ENCODE data around the gene SLC25A33.
A peak's percentile ranks its signal among the peaks of the same experiment; 100 is the strongest.
"Not testable (repeated sequence)": the region's sequence is repeated elsewhere in the genome, so short reads cannot be mapped to it uniquely, and the experiment has no call there.

SLC25A33 gene

DNA sequence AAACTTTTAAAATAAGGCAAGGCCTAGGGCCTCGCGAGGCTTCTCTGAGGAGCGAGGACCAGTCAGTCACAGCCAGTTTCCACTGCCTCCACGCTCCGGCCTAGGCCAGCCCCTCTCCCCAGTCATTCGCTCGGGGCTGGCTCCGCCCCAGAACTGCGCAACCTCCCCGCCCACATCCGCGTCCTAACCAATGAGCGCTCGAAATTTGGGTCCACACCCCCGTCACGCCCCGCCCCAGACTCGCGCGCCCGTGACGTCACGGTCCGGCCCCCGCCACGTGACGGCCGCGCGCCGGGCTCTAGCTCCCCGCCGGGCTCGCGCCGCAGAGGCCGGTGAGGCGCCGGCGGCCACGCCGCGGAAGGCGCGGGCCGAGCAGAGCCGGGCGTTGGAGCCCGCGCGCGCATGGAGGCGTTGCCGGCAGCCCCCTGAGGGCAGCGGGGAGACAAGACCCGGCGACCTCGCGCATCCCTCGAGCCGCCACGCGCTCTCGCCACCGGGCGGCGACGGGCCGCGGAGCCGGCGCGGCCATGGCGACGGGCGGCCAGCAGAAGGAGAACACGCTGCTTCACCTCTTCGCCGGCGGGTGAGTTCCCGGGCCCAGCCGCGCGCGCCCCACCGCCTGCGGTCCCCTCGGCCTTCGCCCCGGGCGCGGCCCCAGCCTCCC is at the start of gene SLC25A33:
TSS of gene SLC25A33 (plus strand) at position 301 of the 664 bp plus-strand sequence. CDS start at position 528, 227 bp downstream.
- peak; percentile 99 for DNase-seq

- peak; percentile 89 for DNase-seq
These were observed 48.5 kb upstream of the SLC25A33 start for GRCh38 chr1:9490605-9491339.

GRCh38 chr1:9493326-9493725 is 45.9 kb upstream of the SLC25A33 start:
- DNase-seq = no peak

DNA sequence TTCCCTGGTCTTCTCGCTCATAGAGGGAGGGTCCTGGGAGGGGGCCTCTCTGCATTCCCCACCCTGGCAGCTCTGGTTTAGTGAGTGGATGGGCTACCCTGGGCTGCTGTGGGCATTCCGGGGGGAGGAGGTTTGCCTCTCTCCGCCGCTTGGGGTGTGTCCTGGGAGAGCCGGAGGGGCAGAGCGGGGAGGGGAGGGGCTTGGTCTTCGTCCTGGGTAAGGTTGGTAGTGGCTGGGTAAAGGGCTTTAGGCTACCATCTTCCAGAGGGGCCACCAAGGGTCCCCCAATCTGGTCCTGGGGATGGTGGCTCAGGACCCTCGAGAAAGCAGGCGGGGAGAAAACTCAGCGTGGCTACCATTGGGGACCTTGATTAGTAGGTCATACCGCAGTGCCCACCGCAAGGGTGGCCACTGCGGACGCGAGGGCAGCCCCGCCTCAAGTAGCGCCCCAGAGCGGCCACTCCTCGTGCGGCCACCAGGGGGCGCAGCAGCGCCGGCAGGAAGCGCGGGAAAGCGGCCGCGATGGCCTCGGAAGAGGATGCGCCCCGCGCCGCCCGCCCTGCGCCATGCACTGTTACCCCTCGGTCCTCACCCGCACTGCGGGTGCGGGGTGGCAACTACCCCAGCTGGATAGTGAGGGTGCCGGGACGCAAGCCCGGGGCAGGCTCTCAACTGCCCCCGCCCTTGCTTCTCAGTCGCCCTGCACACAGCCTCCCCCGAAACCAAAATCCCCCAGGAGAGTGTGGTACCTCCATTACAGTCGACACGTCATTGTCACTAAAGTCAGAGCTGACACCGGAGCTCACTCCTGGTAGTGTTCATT is 44.1 kb upstream of the SLC25A33 start:
- peak; percentile 73 for DNase-seq

- DNase-seq = no peak
These were observed 43.4 kb upstream of the SLC25A33 start for GRCh38 chr1:9495854-9496374.

DNA sequence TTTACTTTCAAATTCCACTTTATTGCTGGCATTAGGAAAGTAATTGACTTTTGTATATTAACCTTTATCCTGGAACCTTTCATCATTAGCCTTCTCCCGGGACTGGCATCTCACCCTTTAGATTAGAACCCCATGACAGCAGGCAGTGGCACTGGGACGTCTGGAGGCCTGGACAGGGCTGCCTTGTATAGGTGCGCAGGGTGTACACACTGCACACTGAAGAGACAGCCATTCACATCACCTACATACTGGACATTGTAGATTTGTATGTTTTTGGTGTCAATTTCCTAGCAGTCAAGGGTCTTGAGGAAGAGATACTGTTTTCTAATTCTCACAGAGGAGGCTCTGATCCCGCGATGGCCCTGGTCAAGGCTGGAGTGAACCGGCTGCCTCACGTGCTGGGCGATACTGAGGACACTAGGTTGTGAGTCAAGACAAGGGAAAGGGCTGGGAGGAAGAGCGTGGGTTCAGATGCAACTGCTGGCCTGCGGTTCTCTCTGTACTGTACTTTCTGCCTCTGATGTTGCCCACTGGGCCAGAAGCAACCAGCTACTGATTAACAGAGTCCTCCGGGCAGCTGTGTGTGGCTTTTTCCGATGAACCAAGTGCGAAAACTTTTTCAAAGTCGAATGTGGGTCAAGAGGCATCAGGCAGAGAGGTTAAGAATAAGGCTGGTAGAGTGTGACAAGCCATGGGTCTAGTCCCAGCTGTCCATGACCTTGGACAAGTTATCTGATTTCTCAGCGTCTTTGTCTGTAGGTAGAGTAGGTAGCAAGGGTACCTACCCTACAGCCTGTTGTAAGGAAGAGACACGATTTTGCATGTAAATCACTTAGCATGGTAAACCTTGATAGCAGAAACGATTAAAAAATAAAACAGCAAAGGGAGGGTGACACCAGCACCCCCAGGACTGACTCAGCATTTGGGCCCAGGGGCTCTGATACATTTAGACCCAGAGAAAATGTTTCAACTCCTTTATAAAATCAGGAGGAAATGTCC is 38.2 kb upstream of the SLC25A33 start:
- DNase-seq = no peak

DNA sequence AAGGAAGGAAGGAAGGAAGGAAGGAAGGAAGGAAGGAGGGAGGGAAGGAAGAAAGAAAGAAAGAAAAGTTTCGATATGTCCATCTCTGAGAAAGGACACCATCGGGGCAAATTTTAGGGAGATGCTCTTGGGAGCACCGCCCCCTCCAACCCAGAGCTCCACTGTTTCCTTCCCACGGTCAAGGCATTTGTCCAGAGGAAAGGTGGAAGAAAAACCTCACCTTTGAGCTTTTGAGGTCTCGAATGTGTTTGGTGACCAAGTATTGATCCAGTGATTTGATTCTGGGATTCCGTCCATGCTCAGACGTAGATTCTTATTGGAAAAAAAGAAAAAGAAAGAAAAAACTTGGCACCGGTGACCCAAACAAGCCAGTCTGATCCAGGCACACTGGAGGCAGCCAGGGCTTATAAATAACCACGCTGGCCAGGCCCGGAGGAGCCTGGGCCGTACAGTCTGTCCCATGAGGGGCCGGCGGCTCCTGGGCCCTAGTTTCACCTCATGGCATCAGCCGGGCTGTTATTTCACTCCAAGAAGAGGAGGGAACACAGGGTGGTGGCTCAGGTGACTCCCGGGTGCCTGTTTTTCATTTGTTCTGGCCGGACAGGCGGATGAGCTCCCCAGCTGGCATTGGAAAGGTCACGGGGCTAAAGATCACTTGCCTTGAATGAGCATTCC is 36.1 kb upstream of the SLC25A33 start:
- no peak for DNase-seq

GRCh38 chr1:9505143-9505542 is 34.1 kb upstream of the SLC25A33 start:
- DNase-seq = no peak

DNA sequence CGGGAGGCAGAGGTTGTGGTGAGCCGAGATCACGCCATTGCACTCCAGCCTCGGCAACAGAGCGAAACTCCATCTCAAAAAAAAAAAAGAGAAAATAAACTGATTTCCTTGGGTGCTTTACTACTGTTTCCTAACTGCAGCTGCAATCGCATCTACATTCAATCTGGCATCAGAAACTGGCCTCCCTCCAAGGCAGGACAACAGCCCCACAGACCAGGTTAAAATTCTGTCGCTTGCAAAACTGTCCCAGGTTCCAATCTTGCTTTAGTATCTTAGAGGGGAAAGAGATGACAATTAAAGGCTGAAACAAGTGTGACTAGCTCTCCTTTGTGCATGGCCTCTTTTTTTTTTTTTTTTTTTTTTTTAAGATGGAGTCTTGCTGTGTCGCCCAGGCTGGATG is 32.4 kb upstream of the SLC25A33 start:
- no peak for DNase-seq

GRCh38 chr1:9510130-9510529 is 29.1 kb upstream of the SLC25A33 start:
- no peak for DNase-seq

DNA sequence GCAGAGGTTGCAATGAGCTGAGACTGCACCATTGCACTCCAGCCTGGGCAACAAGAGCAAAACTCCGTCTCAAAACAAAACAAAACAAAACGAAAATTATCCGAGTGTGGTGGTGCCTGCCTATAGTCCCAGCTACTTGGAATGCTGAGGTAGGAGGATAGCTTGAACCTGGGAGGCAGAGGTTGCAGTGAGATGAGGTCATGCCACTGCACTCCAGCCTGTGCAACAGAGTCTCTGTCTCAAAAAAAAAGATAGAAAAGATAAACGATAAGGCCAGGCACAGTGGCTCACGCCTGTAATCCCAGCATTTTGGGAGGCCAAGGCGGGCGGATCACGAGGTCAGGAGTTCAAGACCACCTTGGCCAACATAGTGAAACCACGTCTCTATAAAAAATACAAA is 23.7 kb upstream of the SLC25A33 start:
- DNase-seq = not testable (repeated sequence)

- DNase-seq = no peak
These were observed 20.7 kb upstream of the SLC25A33 start for GRCh38 chr1:9518454-9518998.

DNA sequence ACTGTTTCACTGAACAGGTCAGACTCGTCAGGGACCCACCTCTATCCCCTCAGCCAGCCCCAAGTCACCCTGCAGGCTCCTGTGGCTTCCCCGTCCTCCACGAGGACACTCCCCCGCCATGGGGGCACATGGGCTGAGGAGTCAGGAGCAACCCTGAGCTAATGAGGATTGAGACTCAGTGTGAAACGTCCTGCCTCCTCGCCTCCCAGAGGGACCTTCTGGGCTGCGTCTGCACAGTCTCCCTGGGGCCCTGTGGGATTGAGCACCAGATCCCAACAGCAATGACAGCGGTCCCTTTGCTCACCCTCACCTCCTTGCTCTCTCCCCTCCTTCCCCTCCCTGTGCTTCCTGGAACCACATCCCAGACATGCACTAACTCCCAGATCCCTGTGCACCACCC is 18.9 kb upstream of the SLC25A33 start:
- DNase-seq = no peak

GRCh38 chr1:9529190-9529589 is 10.1 kb upstream of the SLC25A33 start:
- peak; percentile 80 for DNase-seq

DNA sequence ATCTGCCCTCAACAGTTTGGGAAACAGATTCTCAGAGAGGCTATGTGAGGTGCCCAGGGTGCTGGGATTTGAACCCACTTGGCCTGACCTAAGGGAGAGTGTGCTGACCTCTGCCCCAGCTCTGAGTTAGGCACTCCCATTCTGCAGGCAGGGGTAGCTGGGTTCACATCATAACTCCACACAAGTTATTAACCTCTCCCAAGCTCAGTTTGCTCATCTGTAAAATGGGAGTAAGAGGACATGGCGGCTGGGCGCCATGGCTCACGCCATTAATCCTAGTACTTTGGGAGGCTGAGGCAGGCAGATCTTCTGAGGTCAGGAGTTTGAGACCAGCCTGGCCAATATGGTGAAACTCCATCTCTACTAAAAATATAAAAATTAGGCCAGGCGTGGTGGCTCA is 8.9 kb upstream of the SLC25A33 start:
- no peak for DNase-seq

- DNase-seq = no peak
These were observed 4.3 kb upstream of the SLC25A33 start for GRCh38 chr1:9534953-9535352.

- DNase-seq = no peak
These were observed 3.0 kb upstream of the SLC25A33 start for GRCh38 chr1:9536301-9536700.

GRCh38 chr1:9537863-9538668 is 1.2 kb upstream of the SLC25A33 start:
- no peak for DNase-seq

- no peak for DNase-seq
These were observed 548 bp upstream of the SLC25A33 start for GRCh38 chr1:9538669-9539164.
